ENCODE results near the gene SIX3.

DNA sequence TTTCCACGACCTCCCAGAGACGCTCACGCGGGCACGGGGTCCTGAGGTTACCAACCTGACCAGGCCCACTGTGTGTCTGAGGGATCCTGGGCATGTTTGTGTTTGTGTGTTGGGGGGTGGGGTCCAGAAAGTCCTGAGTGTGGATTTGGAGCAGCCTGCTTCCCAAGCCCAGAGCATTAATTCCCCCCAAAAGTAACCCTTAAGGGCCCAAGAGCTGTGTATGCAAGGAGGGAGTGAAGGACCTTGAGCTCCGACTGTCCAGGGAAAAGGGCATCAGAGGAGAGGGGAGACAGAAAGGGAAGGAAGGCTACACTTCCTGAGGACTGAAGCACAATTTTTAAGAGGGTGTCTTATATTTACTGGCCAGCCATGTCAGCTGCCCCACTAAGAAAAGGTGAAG lies 5.2 kb upstream of the SIX3 start:
- TF ChIP-seq YY1 (IDR thresholded peaks at IDR 0.05; ENCODE audit: insufficient read depth, insufficient read length) (no peak), ZNF274 (IDR thresholded peaks at IDR 0.05; ENCODE audit: low read depth, low read length) (no peak), SUZ12 (IDR thresholded peaks at IDR 0.05; ENCODE audit: extremely low read depth, insufficient read depth, insufficient read length) (no peak)

Data from NT2/D1 (cell line).